HepG2 (cell line): ENCODE measurements around the gene CCDC57.

Experiments
- FOXC1 ChIP-seq: sonication (generic); formaldehyde crosslinking; IDR thresholded peaks from 2 replicates; pipeline ENCODE4 v1.8.0; 2022; ENCODE audit warnings: mild to moderate bottlenecking, missing genetic modification reagents, borderline replicate concordance
- GABPA ChIP-seq, 2 experiments: IDR thresholded peaks; 2 replicates each; pipeline ENCODE4 v1.6.1; 2011 to 2016; ENCODE audit warnings: low read depth in 2 of 2, low read length in 1 of 2, missing biosample characterization in 1 of 2, missing genetic modification characterization in 1 of 2
- IRX3 ChIP-seq: sonication (generic); formaldehyde crosslinking; IDR thresholded peaks from 2 replicates; pipeline ENCODE4 v1.8.1; 2023; ENCODE audit warnings: mild to moderate bottlenecking, low read depth, missing genetic modification reagents, borderline replicate concordance
- SIN3A ChIP-seq: IDR thresholded peaks from 2 replicates; pipeline ENCODE4 v1.6.1; 2011; ENCODE audit warnings: low read depth, mild to moderate bottlenecking, control low read depth, low read length, borderline replicate concordance
- SMC3 ChIP-seq: IDR thresholded peaks from 2 replicates; pipeline ENCODE4 v1.6.1; 2011; ENCODE audit warnings: low read length, improper control_type of control experiment
- SNRNP70 ChIP-seq: fragments of 200-400 bp; formaldehyde crosslinking; IDR thresholded peaks from 2 replicates; pipeline ENCODE4 v1.6.1; 2017; ENCODE audit warnings: mild to moderate bottlenecking, low read depth, low read length, moderate library complexity
- STAG1 ChIP-seq: sonication (generic); formaldehyde crosslinking; IDR thresholded peaks from 2 replicates; pipeline ENCODE4 v1.4.0; 2020; ENCODE audit warnings: missing genetic modification reagents
- ZFX ChIP-seq: sonication (generic); formaldehyde crosslinking; IDR thresholded peaks from 2 replicates; pipeline ENCODE4 v1.4.0; 2020; ENCODE audit warnings: mild to moderate bottlenecking, low read depth, missing genetic modification reagents, moderate library complexity
- TF ChIP-seq, protein P1 (sequence below): sonication (generic); formaldehyde crosslinking; IDR thresholded peaks from 2 replicates; pipeline ENCODE4 v1.4.0; 2020; ENCODE audit warnings: missing genetic modification reagents

DNA sequence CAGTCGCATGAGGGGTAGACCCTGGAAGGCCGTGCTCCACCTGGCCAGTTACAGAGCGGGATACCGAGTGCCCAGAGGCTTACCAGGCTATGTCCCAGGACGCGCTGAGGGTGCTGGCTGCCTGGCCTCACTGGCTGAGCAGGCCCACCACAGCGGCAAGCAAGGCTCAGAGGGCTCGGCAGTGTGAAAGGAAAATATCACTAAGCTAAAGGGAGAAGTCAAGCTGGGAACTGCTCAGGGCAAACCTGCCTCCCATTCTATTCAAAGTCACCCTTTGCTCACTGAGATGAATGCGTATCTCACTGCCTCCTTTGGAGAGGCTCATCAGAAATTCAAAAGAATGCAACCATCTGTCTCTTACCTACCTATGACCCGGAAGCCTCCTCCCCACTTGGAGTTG lies 37.4 kb downstream of the CCDC57 start:
- TF ChIP-seq SNRNP70 = no peak
- TF ChIP-seq IRX3 (CRISPR knock-in tag) = no peak
- no peak for TF ChIP-seq SIN3A
- TF ChIP-seq GABPA (IDR thresholded peaks at IDR 0.05; ENCODE audit: low read depth, low read length) = no peak
- TF ChIP-seq GABPA (CRISPR knock-in tag; IDR thresholded peaks at IDR 0.05; ENCODE audit: low read depth) = no peak
- TF ChIP-seq ZFX = no peak
- TF ChIP-seq FOXC1 (CRISPR knock-in tag) = no peak
- no peak for TF ChIP-seq SMC3
- TF ChIP-seq, protein P1, sequence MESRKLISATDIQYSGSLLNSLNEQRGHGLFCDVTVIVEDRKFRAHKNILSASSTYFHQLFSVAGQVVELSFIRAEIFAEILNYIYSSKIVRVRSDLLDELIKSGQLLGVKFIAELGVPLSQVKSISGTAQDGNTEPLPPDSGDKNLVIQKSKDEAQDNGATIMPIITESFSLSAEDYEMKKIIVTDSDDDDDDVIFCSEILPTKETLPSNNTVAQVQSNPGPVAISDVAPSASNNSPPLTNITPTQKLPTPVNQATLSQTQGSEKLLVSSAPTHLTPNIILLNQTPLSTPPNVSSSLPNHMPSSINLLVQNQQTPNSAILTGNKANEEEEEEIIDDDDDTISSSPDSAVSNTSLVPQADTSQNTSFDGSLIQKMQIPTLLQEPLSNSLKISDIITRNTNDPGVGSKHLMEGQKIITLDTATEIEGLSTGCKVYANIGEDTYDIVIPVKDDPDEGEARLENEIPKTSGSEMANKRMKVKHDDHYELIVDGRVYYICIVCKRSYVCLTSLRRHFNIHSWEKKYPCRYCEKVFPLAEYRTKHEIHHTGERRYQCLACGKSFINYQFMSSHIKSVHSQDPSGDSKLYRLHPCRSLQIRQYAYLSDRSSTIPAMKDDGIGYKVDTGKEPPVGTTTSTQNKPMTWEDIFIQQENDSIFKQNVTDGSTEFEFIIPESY (CRISPR knock-in tag) = no peak
- TF ChIP-seq STAG1 (CRISPR knock-in tag) = no peak
